Astrocyte (in vitro differentiated cells and primary cell): Measurements from ENCODE around the gene TSR3.

Experiments used
- EZH2 ChIP-seq: IDR thresholded peaks from 2 replicates; pipeline ENCODE4 v1.6.1; 2012; ENCODE audit warnings: mild to moderate bottlenecking, low read length, inconsistent platforms; ENCODE audit not compliant: insufficient read depth
- TF ChIP-seq, protein P1 (sequence below): IDR thresholded peaks from 2 replicates; pipeline ENCODE4 v1.5.1; 2011; ENCODE audit warnings: low read depth, mild to moderate bottlenecking, inconsistent platforms, low read length, moderate library complexity; ENCODE audit not compliant: insufficient read depth

GRCh38 chr16:1316033-1316405, 35.7 kb downstream of the TSR3 start:
- TF ChIP-seq, protein P1, sequence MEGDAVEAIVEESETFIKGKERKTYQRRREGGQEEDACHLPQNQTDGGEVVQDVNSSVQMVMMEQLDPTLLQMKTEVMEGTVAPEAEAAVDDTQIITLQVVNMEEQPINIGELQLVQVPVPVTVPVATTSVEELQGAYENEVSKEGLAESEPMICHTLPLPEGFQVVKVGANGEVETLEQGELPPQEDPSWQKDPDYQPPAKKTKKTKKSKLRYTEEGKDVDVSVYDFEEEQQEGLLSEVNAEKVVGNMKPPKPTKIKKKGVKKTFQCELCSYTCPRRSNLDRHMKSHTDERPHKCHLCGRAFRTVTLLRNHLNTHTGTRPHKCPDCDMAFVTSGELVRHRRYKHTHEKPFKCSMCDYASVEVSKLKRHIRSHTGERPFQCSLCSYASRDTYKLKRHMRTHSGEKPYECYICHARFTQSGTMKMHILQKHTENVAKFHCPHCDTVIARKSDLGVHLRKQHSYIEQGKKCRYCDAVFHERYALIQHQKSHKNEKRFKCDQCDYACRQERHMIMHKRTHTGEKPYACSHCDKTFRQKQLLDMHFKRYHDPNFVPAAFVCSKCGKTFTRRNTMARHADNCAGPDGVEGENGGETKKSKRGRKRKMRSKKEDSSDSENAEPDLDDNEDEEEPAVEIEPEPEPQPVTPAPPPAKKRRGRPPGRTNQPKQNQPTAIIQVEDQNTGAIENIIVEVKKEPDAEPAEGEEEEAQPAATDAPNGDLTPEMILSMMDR = no peak
- TF ChIP-seq EZH2 = no peak
